GM23338 (cell line): Measurements from ENCODE around the gene CD84.

ENCODE experiments used
- STAT1 ChIP-seq: IDR thresholded peaks from one replicate; pipeline ENCODE4 v1.6.1; 2016; ENCODE audit warnings: antibody characterized with exemption; ENCODE audit not compliant: unreplicated experiment
- ZNF114 ChIP-seq: fragments of 250-450 bp; sonication (Bioruptor Pico); IDR thresholded peaks from 2 replicates; pipeline ENCODE4 v1.5.0; 2020; ENCODE audit warnings: mild to moderate bottlenecking, moderate library complexity
- TF ChIP-seq, protein P1 (sequence below), 2 experiments: fragments of 200-600 bp in 1 of 2; sonication (generic) in 1 of 2; conservative IDR thresholded peaks; 2 replicates each; pipeline versions ENCODE4 v1.5.1 to v1.6.1; 2016 to 2017; ENCODE audit warnings: antibody characterized with exemption in 2 of 2, low read depth in 2 of 2, mild to moderate bottlenecking in 2 of 2, moderate library complexity in 1 of 2

DNA sequence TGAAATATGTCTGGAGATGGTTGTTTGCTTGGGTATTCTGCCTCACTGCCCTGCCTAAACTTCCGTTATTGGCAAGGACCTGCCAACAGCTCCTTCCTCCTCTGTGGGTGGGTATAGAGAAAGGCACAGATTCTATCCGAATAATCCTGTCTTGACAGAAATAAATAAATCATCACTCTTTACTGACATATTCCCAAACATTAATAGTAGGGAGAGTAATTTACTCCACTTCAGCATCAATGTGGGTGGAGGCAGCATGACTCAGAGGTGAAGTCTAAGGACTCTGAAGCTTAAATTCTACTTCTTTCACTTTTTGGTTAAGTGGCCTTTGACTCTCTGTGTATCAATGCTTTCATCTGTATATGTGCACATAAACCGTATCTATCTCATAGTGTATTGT lies 2.9 kb downstream of the CD84 start:
- no peak for TF ChIP-seq STAT1
- TF ChIP-seq, protein P1, sequence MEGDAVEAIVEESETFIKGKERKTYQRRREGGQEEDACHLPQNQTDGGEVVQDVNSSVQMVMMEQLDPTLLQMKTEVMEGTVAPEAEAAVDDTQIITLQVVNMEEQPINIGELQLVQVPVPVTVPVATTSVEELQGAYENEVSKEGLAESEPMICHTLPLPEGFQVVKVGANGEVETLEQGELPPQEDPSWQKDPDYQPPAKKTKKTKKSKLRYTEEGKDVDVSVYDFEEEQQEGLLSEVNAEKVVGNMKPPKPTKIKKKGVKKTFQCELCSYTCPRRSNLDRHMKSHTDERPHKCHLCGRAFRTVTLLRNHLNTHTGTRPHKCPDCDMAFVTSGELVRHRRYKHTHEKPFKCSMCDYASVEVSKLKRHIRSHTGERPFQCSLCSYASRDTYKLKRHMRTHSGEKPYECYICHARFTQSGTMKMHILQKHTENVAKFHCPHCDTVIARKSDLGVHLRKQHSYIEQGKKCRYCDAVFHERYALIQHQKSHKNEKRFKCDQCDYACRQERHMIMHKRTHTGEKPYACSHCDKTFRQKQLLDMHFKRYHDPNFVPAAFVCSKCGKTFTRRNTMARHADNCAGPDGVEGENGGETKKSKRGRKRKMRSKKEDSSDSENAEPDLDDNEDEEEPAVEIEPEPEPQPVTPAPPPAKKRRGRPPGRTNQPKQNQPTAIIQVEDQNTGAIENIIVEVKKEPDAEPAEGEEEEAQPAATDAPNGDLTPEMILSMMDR (conservative IDR thresholded peaks at IDR 0.05; ENCODE audit: low read depth in 2 of 2), result no peak
- no peak for TF ChIP-seq ZNF114 (CRISPR knock-in tag)
